SK-N-SH (cell line): ENCODE data around the gene DAPK3. TPM values are rescaled to one million over a fixed set of nuclear protein-coding genes. Genes with fewer than 3 reads are reported as not detected.

Experiments
- CTCF ChIA-PET: fragments of 300-600, 350-600 bp; formaldehyde crosslinking; extraction: SDS; loops from one replicate; lab custom pipeline; 2021; lab: Yijun Ruan, JAX
- POLR2A ChIA-PET: fragments of 350-600 bp; sonication (Branson Sonifier 250); formaldehyde crosslinking; extraction: SDS; loops from one replicate; lab custom pipeline; 2020; ENCODE audit warnings: antibody characterized with exemption, inconsistent platforms; lab: Yijun Ruan, JAX
- DNase-seq: peaks from one replicate; pipeline ENCODE4 v3.0.0; 2012
- H2AFZ ChIP-seq: fragments of 200-600 bp; sonication (generic); 2 replicates; pipeline ENCODE4 v1.8.1; 2016; ENCODE audit warnings: antibody characterized with exemption, mild to moderate bottlenecking, low read depth
- H3F3A ChIP-seq: fragments of 200-600 bp; sonication (generic); replicated peaks from 2 replicates; pipeline ENCODE3; 2016; ENCODE audit warnings: antibody characterized with exemption, mild to moderate bottlenecking; ENCODE audit not compliant: insufficient read depth
- H3K27ac ChIP-seq, 2 experiments: fragments of 200-500 bp in 1 of 2; fragments of 200-600 bp in 1 of 2; sonication (Bioruptor generic) in 1 of 2; sonication (generic), shearing (Covaris generic) in 1 of 2; 2 replicates each; pipeline versions ENCODE4 v1.5.1 to v1.6.1; 2014 to 2016; ENCODE audit warnings: low read depth in 2 of 2, inconsistent platforms in 1 of 2, low read length in 1 of 2, mild to moderate bottlenecking in 1 of 2, mixed read lengths in 1 of 2
- H3K27me3 ChIP-seq: fragments of 200-600 bp; sonication (generic), shearing (Covaris generic); 2 replicates; pipeline ENCODE4 v1.6.1; 2016; ENCODE audit warnings: mixed run types; ENCODE audit not compliant: insufficient read depth
- H3K36me3 ChIP-seq, 2 experiments: fragments of 200-500 bp in 1 of 2; fragments of 200-600 bp in 1 of 2; sonication (Bioruptor generic) in 1 of 2; sonication (generic) in 1 of 2; replicated peaks in 1 of 2; 2 replicates each; pipeline versions ENCODE3 to v1.5.1; 2014 to 2016; ENCODE audit warnings: low read length in 1 of 2, mild to moderate bottlenecking in 1 of 2; ENCODE audit not compliant: insufficient read depth in 2 of 2, control insufficient read depth in 1 of 2
- H3K4me1 ChIP-seq, 2 experiments: fragments of 200-500 bp in 1 of 2; fragments of 200-600 bp in 1 of 2; sonication (Bioruptor generic) in 1 of 2; sonication (generic), shearing (Covaris generic) in 1 of 2; 2 replicates each; pipeline versions ENCODE4 v1.5.1 to v1.6.1; 2014 to 2016; ENCODE audit warnings: low read depth in 1 of 2, low read length in 1 of 2, mixed run types in 1 of 2; ENCODE audit not compliant: insufficient read depth in 2 of 2, control insufficient read depth in 1 of 2
- H3K4me2 ChIP-seq: fragments of 200-600 bp; sonication (generic), shearing (Covaris generic); 2 replicates; pipeline ENCODE4 v1.6.1; 2017; ENCODE audit warnings: mixed run types
- H3K4me3 ChIP-seq, 2 experiments: fragments of 200-500 bp in 1 of 2; fragments of 200-600 bp in 1 of 2; sonication (Bioruptor generic) in 1 of 2; sonication (generic), shearing (Covaris generic) in 1 of 2; 2 replicates each; pipeline versions ENCODE4 v1.5.1 to v1.8.1; 2014 to 2016; ENCODE audit warnings: low read depth in 2 of 2, inconsistent platforms in 1 of 2, low read length in 1 of 2, mild to moderate bottlenecking in 1 of 2, mixed read lengths in 1 of 2, moderate library complexity in 1 of 2
- H3K79me2 ChIP-seq: fragments of 200-600 bp; sonication (generic); 2 replicates; pipeline ENCODE4 v1.8.1; 2017; ENCODE audit warnings: mild to moderate bottlenecking; ENCODE audit not compliant: insufficient read depth
- H3K9ac ChIP-seq: fragments of 200-600 bp; sonication (generic); 2 replicates; pipeline ENCODE4 v1.6.1; 2017; ENCODE audit warnings: mixed run types
- H3K9me2 ChIP-seq: fragments of 200-600 bp; sonication (generic); 2 replicates; pipeline ENCODE4 v1.6.1; 2017; ENCODE audit warnings: mixed run types
- H3K9me3 ChIP-seq: fragments of 200-600 bp; sonication (generic); 2 replicates; pipeline ENCODE4 v1.6.1; 2017; ENCODE audit warnings: mixed run types, mild to moderate bottlenecking, moderate library complexity
- H4K20me1 ChIP-seq: fragments of 200-600 bp; sonication (generic); 2 replicates; pipeline ENCODE4 v1.6.1; 2017; ENCODE audit warnings: mild to moderate bottlenecking, mixed run types; ENCODE audit not compliant: insufficient read depth
- MXI1 ChIP-seq: IDR thresholded peaks from 2 replicates; pipeline ENCODE4 v1.6.1; 2012; ENCODE audit warnings: mild to moderate bottlenecking, low read depth, low read length, improper control_type of control experiment
- NFIC ChIP-seq: IDR thresholded peaks from 2 replicates; pipeline ENCODE4 v1.4.0; 2012; ENCODE audit warnings: borderline replicate concordance
- SIN3A ChIP-seq: IDR thresholded peaks from 2 replicates; pipeline ENCODE4 v1.6.1; 2012; ENCODE audit warnings: low read depth, mild to moderate bottlenecking, low read length, moderate library complexity, borderline replicate concordance
- WGBS: methylation state at CpG from one replicate; pipeline ENCODE4 v1.1.6; 2017; ENCODE audit warnings: low lambda C conversion rate; 5-methylcytosine and 5-hydroxymethylcytosine counted together
- polyA plus RNA-seq, 3 experiments: library from polyadenylated mRNA; depleted of rRNA; stranded (reverse); fragments of >200 nt; gene quantifications; 2 replicates each; pipeline ENCODE4 v1.2.3, GENCODE V29; 2012
- TF ChIP-seq, protein P1 (sequence below): fragments of 200-600 bp; sonication (generic); IDR thresholded peaks from 2 replicates; pipeline ENCODE4 v1.6.1; 2017; ENCODE audit warnings: antibody characterized with exemption, mild to moderate bottlenecking, moderate library complexity
- TF ChIP-seq, protein P2 (sequence below): IDR thresholded peaks from 2 replicates; pipeline ENCODE4 v1.4.0; 2012; ENCODE audit warnings: low read depth, borderline replicate concordance
- TF ChIP-seq, protein P3 (sequence below): IDR thresholded peaks from 2 replicates; pipeline ENCODE4 v1.4.0; 2012; ENCODE audit warnings: low read depth
- TF ChIP-seq, protein P4 (sequence below): IDR thresholded peaks from 2 replicates; pipeline ENCODE4; 2012

DAPK3 gene
- polyA plus RNA-seq, 1 of the 3 experiments (the other 2 are of a cell fraction): 142 TPM

DNA sequence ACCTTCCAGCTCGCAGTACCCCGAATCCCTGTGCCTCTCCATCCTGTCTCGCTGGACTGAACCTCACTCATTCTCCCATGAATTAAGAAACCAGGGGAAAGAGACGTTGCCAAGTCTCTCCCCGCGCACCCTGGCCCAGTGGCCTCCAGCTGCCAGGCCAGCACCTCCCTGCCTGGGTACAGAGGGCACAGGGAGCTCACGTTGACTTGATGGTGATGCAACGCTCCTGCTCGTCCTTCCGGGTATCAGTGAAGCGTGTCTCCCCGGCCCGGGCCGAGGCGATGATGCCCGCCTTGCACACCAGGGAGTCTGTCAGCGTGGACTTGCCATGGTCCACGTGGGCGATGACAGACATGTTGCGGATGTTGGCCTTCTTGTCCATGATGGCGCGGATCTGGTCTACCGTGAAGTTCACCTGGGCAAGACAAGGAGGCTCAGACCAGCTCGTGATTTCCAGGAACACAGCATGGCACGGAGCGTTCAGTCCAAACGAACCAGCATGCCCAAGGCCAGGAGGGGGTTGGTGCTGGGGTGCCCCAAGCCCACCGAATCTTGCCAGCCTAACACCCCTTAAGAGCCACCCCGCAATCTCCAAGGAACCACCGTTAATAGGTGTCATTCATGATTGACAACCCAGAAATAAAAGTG, 13.2 kb upstream of the DAPK3 start:
- H3K4me2 ChIP-seq: peak overlapping the region; percentile 89
- peaks cover 53 to 56% of the 10 kb centered on the region in 2 experiments for H3K36me3 ChIP-seq
- peak overlapping the region; percentile 91 for H3K9ac ChIP-seq
- no peaks in the 10 kb centered on the region for H3K9me3 ChIP-seq
- ChIA-PET CTCF (interaction anchor here (1.3 to 1.6 kb wide), 2 partner anchors 9 to 15 kb away, joined by 3 to 5 read pairs; no protein-coding TSS in a partner anchor), POLR2A (interaction anchor here (2.4 to 6.8 kb wide), 2 partner anchors 8 to 12 kb away, joined by 17 to 60 read pairs; partner anchors contain the start of gene DAPK3)
- H3K27me3 ChIP-seq: no peaks in the 10 kb centered on the region
- TF ChIP-seq, protein P1, sequence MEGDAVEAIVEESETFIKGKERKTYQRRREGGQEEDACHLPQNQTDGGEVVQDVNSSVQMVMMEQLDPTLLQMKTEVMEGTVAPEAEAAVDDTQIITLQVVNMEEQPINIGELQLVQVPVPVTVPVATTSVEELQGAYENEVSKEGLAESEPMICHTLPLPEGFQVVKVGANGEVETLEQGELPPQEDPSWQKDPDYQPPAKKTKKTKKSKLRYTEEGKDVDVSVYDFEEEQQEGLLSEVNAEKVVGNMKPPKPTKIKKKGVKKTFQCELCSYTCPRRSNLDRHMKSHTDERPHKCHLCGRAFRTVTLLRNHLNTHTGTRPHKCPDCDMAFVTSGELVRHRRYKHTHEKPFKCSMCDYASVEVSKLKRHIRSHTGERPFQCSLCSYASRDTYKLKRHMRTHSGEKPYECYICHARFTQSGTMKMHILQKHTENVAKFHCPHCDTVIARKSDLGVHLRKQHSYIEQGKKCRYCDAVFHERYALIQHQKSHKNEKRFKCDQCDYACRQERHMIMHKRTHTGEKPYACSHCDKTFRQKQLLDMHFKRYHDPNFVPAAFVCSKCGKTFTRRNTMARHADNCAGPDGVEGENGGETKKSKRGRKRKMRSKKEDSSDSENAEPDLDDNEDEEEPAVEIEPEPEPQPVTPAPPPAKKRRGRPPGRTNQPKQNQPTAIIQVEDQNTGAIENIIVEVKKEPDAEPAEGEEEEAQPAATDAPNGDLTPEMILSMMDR: no peak
- TF ChIP-seq, protein P2, sequence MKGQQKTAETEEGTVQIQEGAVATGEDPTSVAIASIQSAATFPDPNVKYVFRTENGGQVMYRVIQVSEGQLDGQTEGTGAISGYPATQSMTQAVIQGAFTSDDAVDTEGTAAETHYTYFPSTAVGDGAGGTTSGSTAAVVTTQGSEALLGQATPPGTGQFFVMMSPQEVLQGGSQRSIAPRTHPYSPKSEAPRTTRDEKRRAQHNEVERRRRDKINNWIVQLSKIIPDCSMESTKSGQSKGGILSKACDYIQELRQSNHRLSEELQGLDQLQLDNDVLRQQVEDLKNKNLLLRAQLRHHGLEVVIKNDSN: no peak
- TF ChIP-seq, protein P3, sequence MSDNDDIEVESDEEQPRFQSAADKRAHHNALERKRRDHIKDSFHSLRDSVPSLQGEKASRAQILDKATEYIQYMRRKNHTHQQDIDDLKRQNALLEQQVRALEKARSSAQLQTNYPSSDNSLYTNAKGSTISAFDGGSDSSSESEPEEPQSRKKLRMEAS: peak; percentile 91
- TF ChIP-seq MXI1: peak; percentile 96
- peak; percentile 91 for TF ChIP-seq SIN3A
- WGBS: 11% methylated on average over 21 of the region's 30 CpGs
- DNase-seq: peak; percentile 32
- peaks cover 15 to 37% of the 10 kb centered on the region in 2 experiments for H3K4me1 ChIP-seq
- peak overlapping the region; percentile 91 to 99 for H3K4me3 ChIP-seq
- peak overlapping the region; percentile 35 to 91; a peak in 3 of 4 replicates for H3K27ac ChIP-seq
- H3K79me2 ChIP-seq: peaks cover 62% of the 10 kb centered on the region
- no peaks in the 10 kb centered on the region for H3K9me2 ChIP-seq
- peaks cover 48% of the 10 kb centered on the region for H3F3A ChIP-seq
- no peak overlapping the region for H2AFZ ChIP-seq
- H4K20me1 ChIP-seq: peaks cover 61% of the 10 kb centered on the region

DNA sequence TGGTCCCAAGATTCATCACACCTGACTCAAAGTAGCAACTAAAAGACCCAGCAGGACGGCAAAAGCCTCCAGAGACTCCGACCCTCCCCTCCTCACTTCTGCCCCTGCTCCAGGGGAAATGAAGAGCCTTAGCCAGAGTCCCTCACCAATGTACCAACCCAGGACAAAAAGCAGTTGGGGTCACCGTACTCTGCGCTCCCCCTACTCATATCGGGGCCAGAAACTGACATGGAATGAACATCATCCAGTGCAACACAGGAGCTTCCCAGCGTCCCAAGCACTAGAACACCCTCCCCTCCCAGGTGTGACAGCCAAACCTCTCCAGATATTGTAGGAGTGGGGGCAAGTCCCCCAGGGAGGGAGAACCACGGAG, 12.6 kb upstream of the DAPK3 start:
- DNase-seq: peak; percentile 13
- Histone ChIP-seq H2AFZ (no peak overlapping the region), H3K79me2 (peaks cover 66% of the 10 kb centered on the region), H3K36me3 (peaks cover 56 to 59% of the 10 kb centered on the region in 2 experiments), H3K4me1 (peaks cover 15 to 37% of the 10 kb centered on the region in 2 experiments), H3K9ac (peak overlapping the region; percentile 91), H3K9me3 (no peaks in the 10 kb centered on the region), H3K27ac (peak overlapping the region in 1 of 2 experiments; percentile 91; a peak in 2 of 4 replicates), H3K27me3 (no peaks in the 10 kb centered on the region), H3K4me2 (peak overlapping the region; percentile 89), H3K9me2 (no peaks in the 10 kb centered on the region), H3F3A (peaks cover 48% of the 10 kb centered on the region), H3K4me3 (peak overlapping the region; percentile 91 to 99), H4K20me1 (peaks cover 67% of the 10 kb centered on the region)
- 44% methylated on average over 7 of the region's 7 CpGs for WGBS
- TF ChIP-seq SIN3A (no peak), NFIC (no peak)
- TF ChIP-seq, protein P4, sequence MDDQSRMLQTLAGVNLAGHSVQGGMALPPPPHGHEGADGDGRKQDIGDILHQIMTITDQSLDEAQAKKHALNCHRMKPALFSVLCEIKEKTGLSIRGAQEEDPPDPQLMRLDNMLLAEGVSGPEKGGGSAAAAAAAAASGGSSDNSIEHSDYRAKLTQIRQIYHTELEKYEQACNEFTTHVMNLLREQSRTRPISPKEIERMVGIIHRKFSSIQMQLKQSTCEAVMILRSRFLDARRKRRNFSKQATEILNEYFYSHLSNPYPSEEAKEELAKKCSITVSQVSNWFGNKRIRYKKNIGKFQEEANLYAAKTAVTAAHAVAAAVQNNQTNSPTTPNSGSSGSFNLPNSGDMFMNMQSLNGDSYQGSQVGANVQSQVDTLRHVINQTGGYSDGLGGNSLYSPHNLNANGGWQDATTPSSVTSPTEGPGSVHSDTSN: 0 out of 2 replicates have a peak, but pooled peaks have one; percentile 1
- ChIA-PET POLR2A (interaction anchor here (2.4 to 6.8 kb wide), 2 partner anchors 8 to 12 kb away, joined by 17 to 60 read pairs; partner anchors contain the start of gene DAPK3), CTCF (interaction anchor here (1.3 to 1.6 kb wide), 2 partner anchors 8 to 14 kb away, joined by 3 to 5 read pairs; no protein-coding TSS in a partner anchor)
